HepG2 (cell line): ENCODE data around the gene RASL12. TPM values are rescaled to one million over a fixed set of nuclear protein-coding genes. Genes with fewer than 3 reads are reported as not detected.
A peak's percentile ranks its signal among the peaks of the same experiment; 100 is the strongest.

ENCODE experiments used
- ATRX ChIP-seq: sonication (generic); formaldehyde crosslinking; IDR thresholded peaks from 2 replicates; pipeline ENCODE4 v1.4.0; 2020; ENCODE audit warnings: missing genetic modification reagents, borderline replicate concordance
- DZIP1 ChIP-seq: sonication (generic); formaldehyde crosslinking; IDR thresholded peaks from 2 replicates; pipeline ENCODE4 v1.5.0; 2020; ENCODE audit warnings: mild to moderate bottlenecking, missing genetic modification reagents
- FOXC1 ChIP-seq: sonication (generic); formaldehyde crosslinking; IDR thresholded peaks from 2 replicates; pipeline ENCODE4 v1.8.0; 2022; ENCODE audit warnings: mild to moderate bottlenecking, missing genetic modification reagents, borderline replicate concordance
- MAFF ChIP-seq: IDR thresholded peaks from 2 replicates; pipeline ENCODE4 v1.6.1; 2011; ENCODE audit warnings: low read depth, low read length, improper control_type of control experiment
- MIXL1 ChIP-seq: IDR thresholded peaks from 2 replicates; pipeline ENCODE4 v1.6.1; 2016
- MTF2 ChIP-seq: sonication (generic); formaldehyde crosslinking; IDR thresholded peaks from 2 replicates; pipeline ENCODE4 v1.5.0; 2020; ENCODE audit warnings: missing genetic modification reagents, borderline replicate concordance
- MXD1 ChIP-seq: sonication (generic); formaldehyde crosslinking; IDR thresholded peaks from 2 replicates; pipeline ENCODE4 v1.4.0; 2020; ENCODE audit warnings: mild to moderate bottlenecking, missing genetic modification reagents
- NCOA2 ChIP-seq: sonication (generic); formaldehyde crosslinking; IDR thresholded peaks from 2 replicates; pipeline ENCODE4 v1.8.0; 2022; ENCODE audit warnings: inconsistent platforms
- SCMH1 ChIP-seq: sonication (generic); formaldehyde crosslinking; IDR thresholded peaks from 2 replicates; pipeline ENCODE4 v1.9.0; 2021; ENCODE audit warnings: missing genetic modification reagents, mild to moderate bottlenecking, borderline replicate concordance
- TEAD3 ChIP-seq: optimal IDR thresholded peaks from 2 replicates; pipeline ENCODE3; 2016; ENCODE audit warnings: borderline replicate concordance
- ZFP36L1 ChIP-seq: sonication (generic); formaldehyde crosslinking; IDR thresholded peaks from 2 replicates; pipeline ENCODE4 v1.8.0; 2022; ENCODE audit warnings: mild to moderate bottlenecking, missing genetic modification reagents, moderate library complexity
- ZNF180 ChIP-seq: sonication (generic); formaldehyde crosslinking; IDR thresholded peaks from 2 replicates; pipeline ENCODE4 v1.4.0; 2020; ENCODE audit warnings: low read depth, missing genetic modification reagents, borderline replicate concordance
- ZNF552 ChIP-seq: sonication (generic); formaldehyde crosslinking; IDR thresholded peaks from 2 replicates; pipeline ENCODE4 v1.9.0; 2022; ENCODE audit warnings: missing genetic modification reagents, mild to moderate bottlenecking, borderline replicate concordance
- ZNF788 ChIP-seq: sonication (generic); formaldehyde crosslinking; IDR thresholded peaks from 2 replicates; pipeline ENCODE4 v1.5.0; 2020; ENCODE audit warnings: mild to moderate bottlenecking, missing genetic modification reagents, borderline replicate concordance
- polyA plus RNA-seq, 8 experiments: library from polyadenylated mRNA; depleted of rRNA in 3 of 8; stranded (reverse) in 7 of 8; unstranded in 1 of 8; fragments of >200 nt; fragmentation: Illumina TruSeq in 4 of 8; extraction: Trizol in 4 of 8; gene quantifications; 2 replicates each; pipeline versions ENCODE4 v1.2.1 to v1.2.3, GENCODE V29; 2011 to 2016; ENCODE audit warnings: low read depth in 4 of 8, missing spikeins in 1 of 8, mixed read lengths in 1 of 8; ENCODE audit not compliant: insufficient read depth in 1 of 8
- total RNA-seq, 5 experiments: library from RNA; depleted of rRNA; stranded (reverse); fragments of >200 nt; fragmentation: Illumina TruSeq; extraction: Trizol; gene quantifications; 2 replicates each; pipeline ENCODE4 v1.2.3, GENCODE V29; 2016; ENCODE audit warnings: low read depth in 1 of 5
- TF ChIP-seq, protein P1 (sequence below): sonication (generic); formaldehyde crosslinking; IDR thresholded peaks from 2 replicates; pipeline ENCODE4 v1.5.0; 2020; ENCODE audit warnings: mild to moderate bottlenecking, missing genetic modification reagents, borderline replicate concordance
- TF ChIP-seq, protein P2 (sequence below), 2 experiments: IDR thresholded peaks; 2 replicates each; pipeline ENCODE4 v1.6.1; 2011 to 2012; ENCODE audit warnings: low read length in 2 of 2, borderline replicate concordance in 1 of 2, low read depth in 1 of 2, mild to moderate bottlenecking in 1 of 2, moderate library complexity in 1 of 2

The RASL12 gene
- total and polyA plus RNA-seq, 2 of the 13 experiments (the other 11 are each of a cell fraction or from before 2014, with no cell fraction given), result 0.16 to 0.55 TPM

GRCh38 chr15:65044724-65045481, 22.9 kb downstream of the RASL12 start, which contains the start of gene SLC51B (continued):
- TF ChIP-seq ZFP36L1 (CRISPR knock-in tag) (0 out of 2 replicates have a peak, but pooled peaks have one; percentile 32), MTF2 (CRISPR knock-in tag) (no peak), ZNF180 (CRISPR knock-in tag) (no peak), ZNF552 (CRISPR knock-in tag) (no peak), ZNF788 (peak; percentile 87; the same call in 1 of the 2 replicates), DZIP1 (no peak), FOXC1 (CRISPR knock-in tag) (peak; percentile 19), MXD1 (CRISPR knock-in tag) (no peak), TEAD3 (CRISPR knock-in tag) (peak; percentile 67), MAFF (no peak), MIXL1 (CRISPR knock-in tag) (peak; percentile 74), NCOA2 (peak; percentile 86), SCMH1 (CRISPR knock-in tag) (no peak), ATRX (CRISPR knock-in tag) (no peak)
- TF ChIP-seq, protein P1, sequence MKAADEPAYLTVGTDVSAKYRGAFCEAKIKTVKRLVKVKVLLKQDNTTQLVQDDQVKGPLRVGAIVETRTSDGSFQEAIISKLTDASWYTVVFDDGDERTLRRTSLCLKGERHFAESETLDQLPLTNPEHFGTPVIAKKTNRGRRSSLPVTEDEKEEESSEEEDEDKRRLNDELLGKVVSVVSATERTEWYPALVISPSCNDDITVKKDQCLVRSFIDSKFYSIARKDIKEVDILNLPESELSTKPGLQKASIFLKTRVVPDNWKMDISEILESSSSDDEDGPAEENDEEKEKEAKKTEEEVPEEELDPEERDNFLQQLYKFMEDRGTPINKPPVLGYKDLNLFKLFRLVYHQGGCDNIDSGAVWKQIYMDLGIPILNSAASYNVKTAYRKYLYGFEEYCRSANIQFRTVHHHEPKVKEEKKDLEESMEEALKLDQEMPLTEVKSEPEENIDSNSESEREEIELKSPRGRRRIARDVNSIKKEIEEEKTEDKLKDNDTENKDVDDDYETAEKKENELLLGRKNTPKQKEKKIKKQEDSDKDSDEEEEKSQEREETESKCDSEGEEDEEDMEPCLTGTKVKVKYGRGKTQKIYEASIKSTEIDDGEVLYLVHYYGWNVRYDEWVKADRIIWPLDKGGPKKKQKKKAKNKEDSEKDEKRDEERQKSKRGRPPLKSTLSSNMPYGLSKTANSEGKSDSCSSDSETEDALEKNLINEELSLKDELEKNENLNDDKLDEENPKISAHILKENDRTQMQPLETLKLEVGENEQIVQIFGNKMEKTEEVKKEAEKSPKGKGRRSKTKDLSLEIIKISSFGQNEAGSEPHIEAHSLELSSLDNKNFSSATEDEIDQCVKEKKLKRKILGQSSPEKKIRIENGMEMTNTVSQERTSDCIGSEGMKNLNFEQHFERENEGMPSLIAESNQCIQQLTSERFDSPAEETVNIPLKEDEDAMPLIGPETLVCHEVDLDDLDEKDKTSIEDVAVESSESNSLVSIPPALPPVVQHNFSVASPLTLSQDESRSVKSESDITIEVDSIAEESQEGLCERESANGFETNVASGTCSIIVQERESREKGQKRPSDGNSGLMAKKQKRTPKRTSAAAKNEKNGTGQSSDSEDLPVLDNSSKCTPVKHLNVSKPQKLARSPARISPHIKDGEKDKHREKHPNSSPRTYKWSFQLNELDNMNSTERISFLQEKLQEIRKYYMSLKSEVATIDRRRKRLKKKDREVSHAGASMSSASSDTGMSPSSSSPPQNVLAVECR (CRISPR knock-in tag), result peak; percentile 59; the same call in 1 of the 2 replicates
- TF ChIP-seq, protein P2, sequence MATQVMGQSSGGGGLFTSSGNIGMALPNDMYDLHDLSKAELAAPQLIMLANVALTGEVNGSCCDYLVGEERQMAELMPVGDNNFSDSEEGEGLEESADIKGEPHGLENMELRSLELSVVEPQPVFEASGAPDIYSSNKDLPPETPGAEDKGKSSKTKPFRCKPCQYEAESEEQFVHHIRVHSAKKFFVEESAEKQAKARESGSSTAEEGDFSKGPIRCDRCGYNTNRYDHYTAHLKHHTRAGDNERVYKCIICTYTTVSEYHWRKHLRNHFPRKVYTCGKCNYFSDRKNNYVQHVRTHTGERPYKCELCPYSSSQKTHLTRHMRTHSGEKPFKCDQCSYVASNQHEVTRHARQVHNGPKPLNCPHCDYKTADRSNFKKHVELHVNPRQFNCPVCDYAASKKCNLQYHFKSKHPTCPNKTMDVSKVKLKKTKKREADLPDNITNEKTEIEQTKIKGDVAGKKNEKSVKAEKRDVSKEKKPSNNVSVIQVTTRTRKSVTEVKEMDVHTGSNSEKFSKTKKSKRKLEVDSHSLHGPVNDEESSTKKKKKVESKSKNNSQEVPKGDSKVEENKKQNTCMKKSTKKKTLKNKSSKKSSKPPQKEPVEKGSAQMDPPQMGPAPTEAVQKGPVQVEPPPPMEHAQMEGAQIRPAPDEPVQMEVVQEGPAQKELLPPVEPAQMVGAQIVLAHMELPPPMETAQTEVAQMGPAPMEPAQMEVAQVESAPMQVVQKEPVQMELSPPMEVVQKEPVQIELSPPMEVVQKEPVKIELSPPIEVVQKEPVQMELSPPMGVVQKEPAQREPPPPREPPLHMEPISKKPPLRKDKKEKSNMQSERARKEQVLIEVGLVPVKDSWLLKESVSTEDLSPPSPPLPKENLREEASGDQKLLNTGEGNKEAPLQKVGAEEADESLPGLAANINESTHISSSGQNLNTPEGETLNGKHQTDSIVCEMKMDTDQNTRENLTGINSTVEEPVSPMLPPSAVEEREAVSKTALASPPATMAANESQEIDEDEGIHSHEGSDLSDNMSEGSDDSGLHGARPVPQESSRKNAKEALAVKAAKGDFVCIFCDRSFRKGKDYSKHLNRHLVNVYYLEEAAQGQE (IDR thresholded peaks at IDR 0.05; ENCODE audit: borderline replicate concordance in 1 of 2, low read depth in 1 of 2, low read length in 2 of 2), result no peak
